Islet of Langerhans (tissue), 1 donor: ENCODE measurements around the gene PRX.
"Not testable (repeated sequence)": the region's sequence is repeated elsewhere in the genome, so short reads cannot be mapped to it uniquely, and the experiment has no call there.

Source experiments
- FAIRE-seq: peaks from one replicate; lab custom pipeline; 2011; peaks lifted over from hg19 to GRCh38; lab: Jason Lieb, UNC

Gene PRX

GRCh38 chr19:40414542-40415535, 1.7 kb upstream of the PRX start:
- FAIRE-seq: no peak

DNA sequence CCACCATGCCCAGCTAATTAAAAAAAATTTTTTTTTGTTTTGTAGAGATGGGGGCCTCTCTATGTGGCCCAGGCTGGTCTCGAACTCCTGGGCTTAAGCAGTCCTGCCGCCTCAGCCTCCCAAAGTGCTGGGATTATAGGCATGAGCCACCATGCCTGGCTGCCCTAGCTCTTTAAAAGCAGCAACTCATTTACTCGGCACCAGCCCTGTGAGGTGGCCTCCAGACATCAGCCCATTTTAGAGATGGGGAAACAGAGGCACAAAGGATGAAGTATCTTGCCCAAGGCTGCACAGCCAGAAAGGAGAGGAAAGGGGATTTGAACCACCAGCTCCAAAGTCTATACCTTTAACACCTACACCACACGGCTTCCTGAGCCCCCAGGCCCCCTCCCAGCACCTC, 312 bp downstream of the PRX start:
- no peak for FAIRE-seq

DNA sequence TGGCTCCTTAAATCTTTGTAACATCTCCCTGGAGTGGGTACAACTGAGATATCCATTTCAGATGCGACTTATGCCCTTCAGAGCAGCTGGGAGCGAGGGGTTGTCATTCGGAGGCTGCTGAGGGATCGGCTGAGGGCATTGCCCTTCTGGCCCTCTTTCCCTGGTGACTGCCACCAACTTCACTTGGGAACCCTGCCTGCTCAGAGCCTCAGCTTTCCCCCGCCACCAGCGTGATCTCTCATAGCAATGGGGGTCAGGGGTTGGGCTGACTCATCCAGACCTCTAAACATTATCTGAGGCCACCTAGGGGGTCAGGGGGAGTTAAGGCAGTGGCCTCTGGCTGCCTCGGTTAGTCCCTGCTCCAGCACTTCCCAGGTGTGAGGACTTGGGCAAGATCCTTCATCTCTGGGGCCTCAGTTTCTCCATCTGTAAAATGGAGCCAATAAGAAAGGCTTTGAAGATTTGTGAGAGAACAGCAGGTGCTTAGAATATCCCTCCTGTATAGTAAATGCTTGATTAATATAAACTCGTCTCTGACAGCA, 1.1 kb downstream of the PRX start:
- no peak for FAIRE-seq

DNA sequence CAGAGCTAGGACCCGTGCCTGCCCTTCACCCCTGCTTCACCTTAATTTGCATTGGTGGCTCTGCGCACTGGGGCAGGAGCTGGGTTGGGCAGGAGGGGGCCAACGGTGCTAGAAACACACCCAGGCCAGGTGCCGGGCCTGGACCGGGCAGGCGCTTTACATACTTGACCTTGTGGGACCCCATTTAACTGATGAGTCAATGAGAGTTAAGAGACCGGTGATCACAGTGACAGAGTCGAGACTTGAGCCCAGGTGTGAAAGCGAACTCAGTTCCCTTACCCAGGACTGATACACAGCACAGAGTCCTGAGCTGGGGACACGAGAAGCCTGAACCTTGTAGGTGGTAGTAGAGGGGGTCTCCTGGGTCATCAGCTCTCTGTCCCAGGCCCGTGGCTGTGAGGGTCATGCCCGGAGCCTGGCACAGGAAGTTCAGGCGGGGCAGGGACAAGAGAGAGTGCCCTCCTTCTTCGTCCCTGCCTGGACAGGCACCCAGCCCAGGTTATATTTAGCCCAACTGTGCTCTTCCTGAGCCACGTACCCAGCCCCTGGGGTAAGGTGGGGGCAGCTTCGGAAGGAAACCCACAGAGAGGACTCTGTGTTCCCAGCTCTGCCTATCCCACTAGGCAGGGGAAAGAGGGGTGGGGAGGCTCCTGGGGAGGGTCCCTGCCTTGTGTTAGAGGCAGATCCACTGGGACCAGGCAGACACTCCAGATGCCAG, 1.9 kb downstream of the PRX start:
- no peak for FAIRE-seq

DNA sequence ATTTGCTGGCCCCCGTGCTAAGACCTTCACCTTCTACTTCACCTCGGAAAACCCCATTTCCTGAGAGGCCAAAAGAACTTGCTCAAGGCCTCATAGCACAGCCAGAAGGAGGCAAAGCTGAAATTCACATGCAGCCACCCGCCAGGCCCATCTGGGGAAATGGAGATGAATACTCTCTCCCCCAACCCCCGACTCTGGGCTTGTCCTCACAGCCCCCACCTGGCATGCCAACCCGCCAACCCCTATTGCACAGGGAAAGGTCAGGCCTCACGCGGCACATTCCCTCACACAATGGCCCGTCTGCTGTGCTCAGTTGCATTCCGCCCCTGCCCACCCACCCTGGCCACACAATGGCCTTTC, 3.2 kb downstream of the PRX start:
- FAIRE-seq: no peak

DNA sequence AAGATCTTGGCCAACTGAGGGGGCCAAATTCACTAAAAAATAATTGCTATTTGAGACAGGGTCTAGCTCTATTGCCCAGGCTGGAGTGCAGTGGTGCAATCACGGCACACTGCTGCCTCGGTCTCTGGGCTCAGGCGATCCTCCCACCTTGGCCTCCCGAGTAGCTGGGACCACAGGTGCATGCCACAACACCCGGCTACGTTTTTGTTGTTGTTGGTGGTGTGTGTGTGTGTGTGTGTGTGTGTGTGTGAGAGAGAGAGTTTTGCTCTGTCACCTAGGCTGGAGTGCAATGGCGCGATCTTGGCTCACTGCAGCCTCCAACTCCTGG, 4.6 kb downstream of the PRX start:
- not testable (repeated sequence) for FAIRE-seq

GRCh38 chr19:40407714-40408597, 5.2 kb downstream of the PRX start:
- no peak for FAIRE-seq

GRCh38 chr19:40403262-40403984, 9.8 kb downstream of the PRX start:
- FAIRE-seq: no peak

GRCh38 chr19:40400559-40400958, 12.6 kb downstream of the PRX start:
- no peak for FAIRE-seq

DNA sequence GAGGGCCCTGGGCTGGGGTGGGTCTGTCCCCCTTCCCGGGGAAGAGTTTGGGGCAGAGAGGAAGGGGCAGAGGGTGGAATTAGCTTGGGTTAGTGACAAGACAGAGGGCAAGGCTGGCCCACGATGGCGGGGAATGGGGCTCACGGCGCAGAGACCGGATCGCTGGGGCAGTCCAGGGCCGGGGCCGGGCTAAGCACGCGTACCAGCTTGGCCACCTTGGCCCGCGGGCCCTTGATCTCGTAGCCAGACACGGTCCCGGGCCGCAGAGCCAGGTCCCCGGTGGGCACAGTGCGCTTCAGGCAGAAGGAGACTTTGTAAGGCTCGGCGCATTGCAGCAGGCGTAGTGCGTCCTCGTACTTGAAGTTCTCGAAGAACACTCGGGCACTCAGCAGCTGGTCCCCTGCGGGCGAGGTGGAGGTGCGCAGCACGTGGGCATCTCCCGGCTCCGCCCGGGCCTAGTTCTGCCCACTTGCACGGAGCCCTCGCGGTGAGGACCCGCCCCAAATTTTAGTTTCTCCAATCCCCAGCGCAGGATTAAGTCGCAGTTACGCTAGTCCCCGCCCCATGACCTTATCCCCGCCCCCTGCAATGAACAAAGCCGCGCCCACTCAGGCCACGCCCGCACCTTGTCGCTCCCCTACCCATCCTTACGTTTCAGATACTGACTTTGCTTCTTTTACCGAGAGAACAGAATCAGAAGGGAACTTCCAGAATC, 14.6 kb downstream of the PRX start:
- FAIRE-seq: no peak

DNA sequence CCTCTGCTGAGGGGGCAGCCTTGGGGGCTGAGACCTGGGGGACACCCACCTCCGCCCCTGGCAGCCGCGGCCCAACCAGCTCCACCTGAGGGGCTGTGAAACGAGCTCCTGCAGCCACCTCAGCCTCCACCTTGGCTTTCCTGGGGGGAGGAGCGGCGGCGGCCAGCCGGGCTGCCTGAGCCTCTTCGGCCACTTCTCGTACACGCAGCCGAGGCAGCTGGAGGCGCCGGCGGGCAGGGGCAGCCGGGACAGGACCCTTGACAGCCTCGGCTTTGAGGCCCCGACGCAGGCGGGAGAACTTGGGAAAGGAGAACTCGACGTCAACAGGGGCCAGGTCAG, 15.6 kb downstream of the PRX start:
- no peak for FAIRE-seq

- FAIRE-seq: no peak
Measured at GRCh38 chr19:40396886-40397567, 16.2 kb downstream of the PRX start.

- FAIRE-seq: no peak
Measured at GRCh38 chr19:40395956-40396355, 17.2 kb downstream of the PRX start.

DNA sequence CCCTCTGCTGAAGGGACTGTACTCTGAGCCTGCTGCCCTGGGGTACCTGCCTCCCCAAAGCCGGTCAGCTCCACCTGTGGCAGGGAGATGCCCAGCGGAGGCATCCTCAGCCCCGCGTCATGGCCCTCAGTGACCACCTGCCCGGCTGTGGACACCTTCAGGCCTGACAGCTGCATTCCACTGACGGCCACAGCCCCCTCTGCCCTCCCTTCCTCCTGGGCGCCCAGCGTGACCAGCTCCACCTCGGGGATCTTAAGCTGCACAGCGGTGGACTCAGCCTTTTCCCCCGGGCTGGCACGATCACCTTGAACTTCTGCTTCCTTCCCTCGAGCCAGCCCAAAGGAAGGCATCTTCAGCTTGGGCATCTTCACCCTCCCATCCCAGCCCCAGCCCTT, 18.4 kb downstream of the PRX start:
- no peak for FAIRE-seq

DNA sequence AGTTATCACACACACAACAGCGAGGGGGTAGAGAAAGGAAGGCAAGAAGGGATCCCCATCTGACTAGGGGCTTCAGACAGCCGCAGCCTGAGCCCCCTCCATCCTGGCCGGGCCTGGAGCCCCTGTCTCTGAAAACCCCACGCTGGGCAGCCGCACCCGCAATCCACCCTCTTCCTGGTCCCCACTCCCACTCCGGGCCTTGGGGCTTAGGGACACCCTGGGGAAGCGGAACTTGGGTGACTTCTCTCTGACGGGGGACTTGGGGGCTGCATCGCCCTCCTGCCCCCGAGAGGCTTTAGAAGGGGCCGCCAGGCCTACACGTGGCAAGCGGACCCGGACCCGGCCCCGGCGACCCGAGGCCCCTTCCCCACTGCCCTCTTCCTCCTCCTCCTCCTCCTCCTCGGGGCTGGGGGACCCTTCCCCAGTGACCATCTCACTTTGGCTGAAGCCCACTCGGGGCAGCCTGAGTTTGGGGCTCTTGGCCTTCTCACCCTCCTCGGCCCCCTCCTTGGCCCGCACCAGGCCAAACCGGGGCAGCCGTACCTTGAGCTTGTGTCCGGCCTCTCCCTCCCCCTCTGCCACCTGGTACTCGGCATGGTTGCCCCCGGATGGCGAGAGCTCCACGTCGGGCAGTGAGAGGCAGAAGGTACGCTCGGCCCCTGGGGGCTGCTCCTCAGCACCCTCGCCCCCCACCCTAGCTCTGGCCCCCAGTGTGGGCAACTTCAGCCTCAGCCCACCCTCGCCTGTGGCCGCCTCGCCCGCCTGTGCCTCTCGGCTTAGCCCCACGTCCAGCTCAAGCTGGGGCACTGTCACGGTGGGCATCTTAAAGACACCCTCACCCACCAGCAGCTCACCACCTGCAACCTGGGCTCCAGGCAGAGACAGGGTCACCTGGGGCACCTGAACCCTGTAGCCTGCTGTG, 19.0 kb downstream of the PRX start:
- FAIRE-seq: no peak

DNA sequence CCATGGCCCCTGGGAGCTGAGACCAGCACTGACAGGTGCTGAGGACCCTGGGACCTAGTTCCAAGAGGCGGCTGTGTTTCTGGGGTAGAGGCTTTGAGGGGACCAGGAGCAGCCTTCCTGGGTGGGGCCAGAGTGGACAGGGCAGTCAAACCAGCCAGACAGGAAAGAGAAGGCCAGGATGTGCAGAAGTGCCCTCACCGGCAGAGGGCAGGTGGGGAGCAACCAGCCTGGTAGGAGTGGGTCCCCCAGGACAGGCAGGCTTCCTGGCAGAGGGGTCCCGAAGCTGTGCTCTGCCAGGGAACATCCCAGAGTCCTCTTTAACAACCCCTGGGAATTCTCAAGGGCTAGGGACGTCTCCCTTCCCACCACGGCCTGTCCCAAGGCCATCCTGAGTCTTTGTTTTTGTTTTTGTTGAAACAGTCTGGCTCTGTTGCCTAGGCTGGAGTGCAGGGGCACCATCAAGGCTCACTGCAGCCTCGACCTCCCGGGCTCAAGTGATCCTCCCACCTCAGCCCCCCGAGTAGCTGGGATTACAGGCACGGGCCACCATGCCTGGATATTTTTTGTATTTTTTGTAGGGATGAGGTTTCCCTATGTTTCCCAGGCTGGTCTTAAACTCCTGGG, 20.2 kb downstream of the PRX start:
- FAIRE-seq: no peak

DNA sequence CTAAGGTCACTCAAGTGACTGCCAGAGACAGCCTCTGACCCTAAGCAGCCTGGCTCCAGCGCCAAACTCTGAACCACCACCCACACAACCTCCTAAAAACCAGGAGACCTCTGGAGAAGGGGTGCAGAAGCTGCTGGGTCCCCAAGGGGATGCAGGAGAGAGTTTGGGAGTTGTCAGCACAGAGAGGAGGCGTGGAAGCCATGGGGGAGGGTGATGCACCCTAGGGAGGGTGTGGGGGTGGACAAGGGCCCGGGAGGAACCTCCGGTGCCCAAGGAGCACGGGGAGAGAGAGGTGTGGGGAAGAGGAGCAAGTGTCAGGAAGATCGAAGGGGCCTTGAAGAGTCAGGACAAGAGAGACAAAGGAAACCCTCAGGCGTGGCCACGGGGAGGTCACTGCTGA, 21.1 kb downstream of the PRX start:
- FAIRE-seq: no peak

- no peak for FAIRE-seq
Measured at GRCh38 chr19:40390084-40390742, 23.0 kb downstream of the PRX start, which contains the start of gene HIPK4. TSS of gene HIPK4 (minus strand) at chr19:40390181. CDS start at chr19:40389902, 279 bp downstream.
